Natural killer cell (primary cell): Measurements from ENCODE around the gene LRP1B. TPM values are rescaled to one million over a fixed set of nuclear protein-coding genes. Genes with fewer than 3 reads are reported as not detected.

ENCODE experiments used
- ATAC-seq, 3 donors: fragments of 150-1000 bp in 2 of 3; fragments of 200-7000 bp in 1 of 3; cut with Tn5 transposase; 1 replicate in 1 of 3; 2 replicates in 2 of 3; pipeline ENCODE4 v1.10.0; 2021; ENCODE audit warnings: mild to moderate bottlenecking in 2 of 3, moderate library complexity in 2 of 3
- DNase-seq, 2 donors: peaks; one replicate each; pipeline versions ENCODE4 v3.0.0 to v3.0.0-alpha.2; 2013 to 2021; ENCODE audit warnings: mixed read lengths in 1 of 2
- H3K27ac ChIP-seq: one replicate; pipeline ENCODE4 v1.5.1; 2013; ENCODE audit warnings: mild to moderate bottlenecking, low read length
- H3K27me3 ChIP-seq: one replicate; pipeline ENCODE4 v1.6.1; 2013; ENCODE audit warnings: low read length; ENCODE audit not compliant: control insufficient read depth, insufficient read depth
- H3K36me3 ChIP-seq: one replicate; pipeline ENCODE4 v1.6.1; 2013; ENCODE audit warnings: low read length; ENCODE audit not compliant: control insufficient read depth, insufficient read depth
- H3K4me1 ChIP-seq: one replicate; pipeline ENCODE4 v1.6.1; 2013; ENCODE audit warnings: low read length; ENCODE audit not compliant: control insufficient read depth, insufficient read depth
- H3K4me3 ChIP-seq: one replicate; pipeline ENCODE4 v1.5.1; 2013; ENCODE audit warnings: low read length
- H3K9me3 ChIP-seq: one replicate; pipeline ENCODE4 v1.6.1; 2013; ENCODE audit warnings: low read length; ENCODE audit not compliant: control insufficient read depth, insufficient read depth
- H3K27ac Mint-ChIP-seq, 2 donors: one replicate each; pipeline ENCODE4 v1.8.0; 2022; ENCODE audit warnings: mild to moderate bottlenecking in 2 of 2, mixed read lengths in 2 of 2, moderate library complexity in 1 of 2
- H3K27me3 Mint-ChIP-seq, 2 donors: one replicate each; pipeline ENCODE4 v1.8.0; 2022; ENCODE audit warnings: low read depth in 2 of 2, mixed read lengths in 2 of 2
- H3K36me3 Mint-ChIP-seq: one replicate; pipeline ENCODE4 v1.8.0; 2022; ENCODE audit warnings: mixed read lengths
- H3K4me1 Mint-ChIP-seq, 2 donors: one replicate each; pipeline ENCODE4 v1.8.0; 2022; ENCODE audit warnings: mixed read lengths in 2 of 2
- H3K4me3 Mint-ChIP-seq: one replicate; pipeline ENCODE4 v1.8.0; 2022; ENCODE audit warnings: mild to moderate bottlenecking, moderate library complexity, mixed read lengths
- H3K9me3 Mint-ChIP-seq, 2 donors: one replicate each; pipeline ENCODE4 v1.8.0; 2022; ENCODE audit warnings: mixed read lengths in 2 of 2
- CTCF ChIP-seq: fragments of 200-600 bp; IDR thresholded peaks from one replicate; pipeline ENCODE4 v1.8.0; 2022; ENCODE audit warnings: antibody characterized with exemption
- WGBS: methylation state at CpG from one replicate; pipeline ENCODE4 v1.1.7; 2013; ENCODE audit warnings: missing lambda C conversion rate; ENCODE audit not compliant: insufficient coverage; 5-methylcytosine and 5-hydroxymethylcytosine counted together
- intact Hi-C: fragments of 100-400 bp; cut with micrococcal nuclease; formaldehyde crosslinking; loops from one replicate; pipeline ENCODE4 v1.14.2; 2022
- total RNA-seq, 4 donors: library from RNA; stranded (reverse); fragments of 120-200 nt in 1 of 4; gene quantifications; one replicate each; pipeline versions ENCODE4 v1.2.3 to v1.2.4, GENCODE V29; 2013 to 2022

Gene LRP1B
- total RNA-seq, 3 donors from 2014 or later (not counting 1 experiment from before 2014, with no cell fraction given): 0.05 TPM; not detected in 2

- H3K4me1 ChIP-seq: no peaks in the 10 kb centered on the region
- Mint-ChIP-seq H3K4me3 (no peak overlapping the region), H3K9me3 (peaks cover 4 to 6% of the 10 kb centered on the region in 2 donors), H3K27me3 (no peaks in the 10 kb centered on the region), H3K4me1 (no peaks in the 10 kb centered on the region), H3K27ac (no peak overlapping the region), H3K36me3 (no peaks in the 10 kb centered on the region)
- ATAC-seq (no peak), DNase-seq (no peak)
- no peaks in the 10 kb centered on the region for H3K36me3 ChIP-seq
- intact Hi-C loops: no loop called here
- H3K4me3 ChIP-seq: no peak overlapping the region
- TF ChIP-seq CTCF: no peak
- no CpG with 5 or more reads among the region's 3 CpGs for WGBS
- H3K9me3 ChIP-seq: no peaks in the 10 kb centered on the region
- H3K27ac ChIP-seq: no peak overlapping the region
- H3K27me3 ChIP-seq: no peaks in the 10 kb centered on the region
Observed at GRCh38 chr2:141720476-141720875, 410.3 kb downstream of the LRP1B start.

- intact Hi-C loops: no loop called here
- ATAC-seq: no peak
- H3K27me3 Mint-ChIP-seq: no peaks in the 10 kb centered on the region
Observed at GRCh38 chr2:141714496-141714895, 416.3 kb downstream of the LRP1B start.

GRCh38 chr2:141711627-141712026 is 419.2 kb downstream of the LRP1B start:
- no peaks in the 10 kb centered on the region for H3K4me1 Mint-ChIP-seq
- intact Hi-C loops: no loop called here
- no peak overlapping the region for H3K4me3 Mint-ChIP-seq
- Histone ChIP-seq H3K36me3 (no peaks in the 10 kb centered on the region), H3K27me3 (no peaks in the 10 kb centered on the region), H3K27ac (no peak overlapping the region), H3K9me3 (no peaks in the 10 kb centered on the region), H3K4me1 (no peaks in the 10 kb centered on the region), H3K4me3 (no peak overlapping the region)
- H3K27ac Mint-ChIP-seq: no peak overlapping the region
- no peak for TF ChIP-seq CTCF
- no peaks in the 10 kb centered on the region for H3K36me3 Mint-ChIP-seq
- WGBS: 73% methylated on average over 1 of the region's 1 CpG
- ATAC-seq (no peak), DNase-seq (no peak)
- peaks cover 7 to 9% of the 10 kb centered on the region in 2 donors for H3K9me3 Mint-ChIP-seq
- no peaks in the 10 kb centered on the region for H3K27me3 Mint-ChIP-seq

More at GRCh38 chr2:141714496-141714895, 416.3 kb downstream of the LRP1B start:
- Histone ChIP-seq H3K27ac (no peak overlapping the region), H3K4me3 (no peak overlapping the region), H3K27me3 (no peaks in the 10 kb centered on the region), H3K36me3 (no peaks in the 10 kb centered on the region), H3K4me1 (no peaks in the 10 kb centered on the region), H3K9me3 (no peaks in the 10 kb centered on the region)
- no peak overlapping the region for H3K4me3 Mint-ChIP-seq
- no peak for DNase-seq
- 75% methylated on average over 1 of the region's 1 CpG for WGBS
- TF ChIP-seq CTCF: no peak
- peaks cover 7 to 10% of the 10 kb centered on the region in 2 donors for H3K9me3 Mint-ChIP-seq
- H3K27ac Mint-ChIP-seq: no peak overlapping the region
- no peaks in the 10 kb centered on the region for H3K36me3 Mint-ChIP-seq
- H3K4me1 Mint-ChIP-seq: no peaks in the 10 kb centered on the region

- 86% methylated on average over 2 of the region's 3 CpGs for WGBS
- ATAC-seq: no peak
- peaks cover 11 to 12% of the 10 kb centered on the region in 2 donors for H3K9me3 Mint-ChIP-seq
Observed at GRCh38 chr2:141710589-141711239, 420.1 kb downstream of the LRP1B start.

More at GRCh38 chr2:141710589-141711239, 420.1 kb downstream of the LRP1B start:
- intact Hi-C loops: no loop called here
- Mint-ChIP-seq H3K4me3 (no peak overlapping the region), H3K27ac (no peak overlapping the region), H3K4me1 (no peaks in the 10 kb centered on the region), H3K36me3 (no peaks in the 10 kb centered on the region), H3K27me3 (no peaks in the 10 kb centered on the region)
- Histone ChIP-seq H3K36me3 (no peaks in the 10 kb centered on the region), H3K27ac (no peak overlapping the region), H3K9me3 (no peaks in the 10 kb centered on the region), H3K4me1 (no peaks in the 10 kb centered on the region), H3K4me3 (no peak overlapping the region), H3K27me3 (no peaks in the 10 kb centered on the region)
- no peak for TF ChIP-seq CTCF
- no peak for DNase-seq
